NCI-H446 (cell line): ENCODE results near the gene ENPP7.

Experiments
- DNase-seq, 2 experiments: peaks; one replicate each; lab custom pipeline; 2025; lab: John Stamatoyannopoulos, UW

The ENPP7 gene

GRCh38 chr17:79732254-79732653 lies 1.5 kb downstream of the ENPP7 start:
- DNase-seq = no peak

- DNase-seq = no peak
These were observed 2.3 kb downstream of the ENPP7 start for GRCh38 chr17:79732804-79733691.

GRCh38 chr17:79733692-79734070 lies 2.9 kb downstream of the ENPP7 start:
- no peak for DNase-seq

- no peak for DNase-seq
These were observed 4.4 kb downstream of the ENPP7 start for GRCh38 chr17:79735096-79735495.

GRCh38 chr17:79737046-79737921 lies 6.5 kb downstream of the ENPP7 start:
- no peak for DNase-seq

- DNase-seq = no peak
These were observed 7.3 kb downstream of the ENPP7 start for GRCh38 chr17:79737922-79738578.

- no peak for DNase-seq
These were observed 7.9 kb downstream of the ENPP7 start for GRCh38 chr17:79738643-79739042.

GRCh38 chr17:79739148-79740062 lies 8.7 kb downstream of the ENPP7 start:
- DNase-seq = no peak

GRCh38 chr17:79740413-79740812 lies 9.7 kb downstream of the ENPP7 start:
- no peak for DNase-seq

- DNase-seq = no peak
These were observed 10.6 kb downstream of the ENPP7 start for GRCh38 chr17:79741401-79741750.

GRCh38 chr17:79741751-79742588 lies 11.2 kb downstream of the ENPP7 start:
- DNase-seq = peak; percentile 62 to 86

- no peak for DNase-seq
These were observed 11.8 kb downstream of the ENPP7 start for GRCh38 chr17:79742589-79742918.

- no peak for DNase-seq
These were observed 12.3 kb downstream of the ENPP7 start for GRCh38 chr17:79742951-79743476.

- no peak for DNase-seq
These were observed 12.9 kb downstream of the ENPP7 start for GRCh38 chr17:79743614-79744013.

- DNase-seq = no peak
These were observed 14.9 kb downstream of the ENPP7 start for GRCh38 chr17:79745641-79746105.

GRCh38 chr17:79746889-79747507 lies 16.3 kb downstream of the ENPP7 start:
- no peak for DNase-seq

GRCh38 chr17:79747508-79748294 lies 17.0 kb downstream of the ENPP7 start:
- DNase-seq = no peak

GRCh38 chr17:79748295-79749099 lies 17.8 kb downstream of the ENPP7 start:
- no peak for DNase-seq
